HG03565 (cell line): ENCODE data around the gene SLC12A6.

Source experiments
- ATAC-seq: cut with Tn5 transposase; IDR thresholded peaks from one replicate; pipeline ENCODE4 v1.9.1; 2021; ENCODE audit warnings: mild to moderate bottlenecking, moderate library complexity; ENCODE audit not compliant: unreplicated experiment

SLC12A6 gene

DNA sequence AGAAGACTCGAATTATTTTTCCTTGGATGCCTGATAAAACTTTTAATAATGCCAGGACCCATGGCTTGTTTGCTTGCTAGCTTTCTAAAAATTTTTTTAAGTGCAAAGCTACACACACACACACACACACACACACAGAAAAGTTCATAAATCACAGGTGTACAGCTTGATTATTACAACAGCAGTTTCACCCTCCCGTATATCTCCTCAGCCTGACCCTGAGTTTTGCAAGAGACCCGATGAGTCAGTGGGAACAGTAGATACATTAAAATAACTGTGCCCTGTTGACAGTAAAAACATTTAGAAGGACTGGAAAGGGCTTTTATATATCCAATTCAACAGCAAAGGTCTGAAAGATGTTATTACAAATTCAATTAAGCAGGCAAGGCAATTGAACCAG is 66.1 kb downstream of the SLC12A6 start:
- no peak for ATAC-seq

DNA sequence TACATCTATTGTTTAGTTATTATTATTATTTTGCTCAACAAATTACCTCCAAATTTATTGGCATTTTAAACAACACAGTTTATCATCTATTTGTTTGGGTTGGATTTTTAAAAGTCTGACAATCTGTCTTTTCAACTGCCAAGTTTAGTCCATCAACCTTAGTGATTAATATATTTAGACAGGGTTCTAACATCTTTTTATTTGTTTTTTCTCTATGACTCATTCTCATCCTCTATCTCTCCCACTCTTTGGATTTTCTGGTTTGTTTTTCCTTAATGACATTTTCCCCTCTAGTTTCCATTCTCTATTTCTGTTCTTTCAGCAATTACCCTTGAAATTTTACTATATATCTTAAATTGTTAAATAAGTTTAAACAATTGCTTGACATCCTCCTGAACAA is 70.8 kb downstream of the SLC12A6 start:
- no peak for ATAC-seq

DNA sequence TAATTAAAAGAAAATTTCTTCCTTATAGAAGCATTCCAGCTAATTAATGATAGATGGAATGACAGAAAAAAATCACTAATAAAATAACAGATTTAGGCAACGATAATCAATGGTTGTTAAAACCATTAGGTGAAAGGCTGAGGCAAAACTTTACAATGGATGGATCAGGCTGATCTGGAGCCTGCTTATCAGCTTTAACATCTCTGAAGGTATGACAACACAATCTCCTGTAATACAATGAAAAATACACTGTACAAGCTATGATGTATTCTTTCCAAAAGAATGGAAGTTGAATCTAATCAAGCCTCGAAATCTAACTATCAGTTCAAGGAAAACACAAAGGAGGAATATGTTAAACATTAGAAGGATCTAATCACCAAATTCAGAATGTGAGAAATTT is 73.5 kb downstream of the SLC12A6 start:
- ATAC-seq: no peak

DNA sequence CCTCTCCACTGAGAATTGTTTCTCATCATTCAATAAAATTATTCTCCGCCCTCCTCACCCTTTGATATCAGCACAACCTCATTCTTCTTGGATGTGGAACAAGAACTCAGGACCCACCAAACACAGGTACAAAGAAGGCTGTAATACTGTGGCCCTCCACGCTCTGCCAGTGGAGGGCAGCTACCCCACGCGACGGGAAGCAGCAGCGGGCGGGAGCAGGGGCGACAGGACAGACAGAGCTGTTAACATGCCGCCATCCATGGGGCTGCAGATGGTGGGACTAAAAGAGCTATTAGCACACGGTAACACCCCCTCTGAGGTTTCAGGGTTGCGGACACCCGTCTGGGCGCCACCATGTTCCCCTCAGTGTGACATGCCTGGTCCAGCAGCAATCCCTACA is 75.2 kb downstream of the SLC12A6 start:
- no peak for ATAC-seq

DNA sequence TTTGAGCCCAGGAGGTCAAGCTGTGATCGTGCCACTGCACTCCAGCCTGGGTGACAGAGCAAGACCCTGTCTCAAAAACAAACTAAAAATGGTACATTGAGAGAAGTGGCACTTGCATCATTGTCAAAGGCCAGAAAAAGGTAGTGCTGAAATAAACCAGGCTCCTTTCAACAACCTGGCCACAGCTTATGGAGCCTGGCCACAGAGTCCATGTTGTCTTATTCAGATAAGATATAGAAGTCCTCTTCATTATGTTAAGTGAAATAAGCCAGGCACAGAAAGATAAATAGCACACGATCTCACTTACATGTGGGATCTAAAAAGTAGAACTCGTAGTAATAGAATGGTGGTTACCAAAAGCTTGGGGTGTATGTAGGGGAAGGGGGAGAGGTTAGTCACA is 78.0 kb downstream of the SLC12A6 start:
- no peak for ATAC-seq

DNA sequence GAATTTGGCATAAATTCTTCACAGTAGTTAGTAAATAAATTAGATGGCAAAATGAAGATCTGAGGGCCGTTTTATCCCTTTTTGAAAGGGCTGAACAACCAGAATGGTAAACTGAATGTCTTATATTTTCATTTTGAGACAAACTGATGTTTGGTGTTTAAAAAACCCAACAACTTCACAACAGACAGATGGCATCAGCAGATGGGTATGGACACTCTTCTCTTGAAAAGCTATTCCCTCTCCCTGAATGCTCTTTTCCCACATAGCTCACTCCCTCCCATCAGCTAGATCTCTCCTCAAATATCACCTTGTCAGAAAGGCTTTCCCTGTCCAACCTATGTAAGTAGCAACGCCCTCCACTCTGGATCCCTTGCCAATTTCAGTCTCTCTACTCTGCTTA is 79.4 kb downstream of the SLC12A6 start:
- ATAC-seq: no peak

DNA sequence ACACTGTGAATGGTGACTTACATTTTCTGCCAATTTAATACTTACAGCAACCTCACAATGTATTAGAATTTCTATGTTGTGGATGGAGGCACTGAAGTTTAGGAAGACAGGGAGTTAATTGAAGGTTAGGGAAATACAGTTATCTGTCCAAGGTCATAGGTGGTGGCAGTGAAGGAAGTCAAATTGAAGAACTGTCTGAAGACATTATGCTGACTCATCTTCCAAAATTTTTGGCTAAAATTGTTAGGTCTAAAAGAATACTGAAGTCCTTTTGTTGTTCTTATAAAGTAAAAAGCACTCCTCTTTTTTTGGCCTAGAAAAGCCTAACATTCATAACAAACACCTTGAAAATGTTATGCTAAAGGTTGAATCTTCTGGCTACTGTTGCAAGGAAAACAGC is 85.0 kb downstream of the SLC12A6 start:
- no peak for ATAC-seq

DNA sequence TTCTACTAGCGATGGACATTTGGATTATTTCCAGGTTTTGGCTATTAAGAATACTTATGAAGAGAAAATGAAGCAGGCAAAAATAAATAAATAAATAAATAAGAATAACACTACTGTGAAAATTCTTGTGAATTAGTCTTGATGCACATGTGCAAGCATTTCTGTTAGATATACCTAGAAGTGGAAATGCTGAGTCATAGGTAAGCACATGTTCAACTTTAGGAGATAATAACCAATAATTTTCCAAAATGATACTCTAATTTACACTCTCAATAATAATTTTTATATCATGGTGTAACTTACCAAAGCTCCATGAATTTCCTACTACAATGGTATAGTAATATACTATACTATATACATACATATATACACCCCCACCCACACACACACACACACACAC is 89.4 kb downstream of the SLC12A6 start:
- ATAC-seq: no peak

DNA sequence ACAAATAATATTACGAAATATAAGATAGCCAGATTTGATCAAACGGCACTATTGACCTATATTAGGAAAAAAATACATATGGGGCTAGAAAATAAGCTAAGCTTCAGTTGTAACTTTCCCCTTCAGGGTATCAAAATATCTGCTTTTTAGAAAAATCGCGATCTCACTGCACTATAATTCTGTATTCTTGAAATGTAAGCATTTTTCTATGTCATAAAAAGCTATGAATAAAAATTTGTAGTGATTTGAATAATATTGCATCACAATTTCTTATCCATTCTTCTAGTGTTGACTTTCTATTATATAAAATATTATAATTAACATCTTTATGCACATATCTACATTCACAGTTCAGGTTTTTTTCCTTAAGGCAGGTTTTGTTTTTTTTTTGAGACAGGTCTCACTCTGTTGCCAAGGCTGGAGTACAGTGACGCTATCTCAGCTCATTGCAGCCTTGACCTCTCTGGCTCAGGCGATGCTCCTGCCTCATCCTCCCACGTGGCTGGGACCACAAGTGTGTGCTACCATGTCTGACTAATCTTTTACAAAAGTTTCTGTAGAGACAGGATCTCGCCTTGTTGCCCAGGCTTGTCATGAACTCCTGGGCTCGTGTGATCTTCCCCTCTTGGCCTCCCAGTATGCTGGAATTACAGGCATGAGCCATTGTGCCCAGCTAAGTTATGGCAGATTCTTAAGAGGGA is 91.2 kb downstream of the SLC12A6 start:
- no peak for ATAC-seq

DNA sequence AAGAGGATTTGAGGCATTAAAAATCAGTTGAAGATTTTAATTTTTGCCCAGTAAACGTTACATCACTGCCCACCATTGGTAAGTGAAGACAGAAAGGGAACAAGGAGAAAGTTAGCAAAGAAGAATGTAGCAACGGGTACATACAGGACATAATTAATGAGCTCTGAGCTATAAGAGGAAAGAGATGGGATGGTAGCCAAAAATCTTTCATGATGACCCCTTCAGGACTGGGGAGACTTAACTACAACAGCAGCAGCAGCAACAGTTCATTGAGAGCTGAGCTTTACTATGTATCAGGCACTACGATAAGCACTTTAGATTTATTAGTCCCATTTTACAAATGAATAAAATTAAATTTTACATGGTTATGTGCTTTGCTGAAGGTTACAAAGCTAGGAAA is 94.4 kb downstream of the SLC12A6 start:
- no peak for ATAC-seq

DNA sequence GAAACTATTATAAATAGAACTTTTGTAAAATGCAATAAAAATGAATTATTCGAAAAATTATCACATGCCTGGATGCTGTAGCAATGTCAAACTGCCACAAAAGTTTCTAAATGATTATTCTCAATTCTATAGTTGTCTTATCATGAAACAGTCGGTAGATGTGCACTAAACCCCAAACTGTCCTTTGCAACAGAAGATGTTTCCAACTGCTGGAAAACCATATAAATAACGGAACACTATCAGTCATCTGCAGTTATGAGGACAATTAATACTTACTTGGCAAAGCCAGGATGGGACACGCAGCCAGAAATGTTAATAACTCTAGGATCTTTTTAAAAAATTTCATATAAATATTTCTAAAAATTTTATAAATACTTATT is 95.3 kb downstream of the SLC12A6 start:
- ATAC-seq: no peak

DNA sequence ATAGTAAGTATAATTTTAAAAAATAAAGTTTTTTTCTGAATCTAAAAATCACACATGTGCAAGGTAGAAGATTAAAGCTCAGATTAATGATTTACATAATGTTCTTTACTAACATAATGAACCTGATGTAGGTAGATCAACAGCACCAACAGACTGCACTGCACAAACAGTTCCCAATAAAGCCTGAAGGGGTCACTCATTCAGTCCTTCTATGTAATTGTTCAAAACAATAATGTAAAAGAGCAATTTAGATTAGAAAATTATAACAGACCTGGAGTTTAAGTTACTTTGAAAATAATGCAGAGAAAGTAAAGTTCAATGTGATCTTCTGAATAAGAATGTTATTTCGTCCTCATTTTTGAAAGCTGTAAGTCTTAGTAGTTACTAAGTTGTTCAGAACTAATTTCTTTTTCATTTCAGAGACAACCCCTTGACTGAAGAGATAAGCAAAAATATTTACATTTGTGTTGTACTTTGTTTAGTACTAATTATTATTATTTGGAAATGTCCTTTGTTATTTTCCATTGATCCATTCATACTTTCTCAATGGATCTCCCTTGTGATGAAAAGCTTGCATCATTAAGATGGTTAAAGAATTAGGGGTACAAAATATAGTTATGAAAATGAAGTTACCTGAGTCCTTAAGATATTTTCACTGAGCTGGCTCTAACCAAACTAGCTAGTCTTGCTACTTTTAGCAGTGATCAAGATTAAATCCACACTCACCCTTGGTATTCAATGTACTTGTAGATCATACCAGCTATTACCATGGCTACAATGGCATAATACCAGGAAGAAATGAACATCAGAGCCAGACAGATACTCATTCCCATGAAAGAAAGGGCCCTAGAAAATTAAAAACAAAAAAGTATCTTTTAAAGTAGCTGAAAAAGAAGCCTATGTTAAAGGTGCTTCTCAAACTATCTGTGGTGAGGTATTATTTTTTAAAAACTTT is 95.9 kb downstream of the SLC12A6 start:
- no peak for ATAC-seq

DNA sequence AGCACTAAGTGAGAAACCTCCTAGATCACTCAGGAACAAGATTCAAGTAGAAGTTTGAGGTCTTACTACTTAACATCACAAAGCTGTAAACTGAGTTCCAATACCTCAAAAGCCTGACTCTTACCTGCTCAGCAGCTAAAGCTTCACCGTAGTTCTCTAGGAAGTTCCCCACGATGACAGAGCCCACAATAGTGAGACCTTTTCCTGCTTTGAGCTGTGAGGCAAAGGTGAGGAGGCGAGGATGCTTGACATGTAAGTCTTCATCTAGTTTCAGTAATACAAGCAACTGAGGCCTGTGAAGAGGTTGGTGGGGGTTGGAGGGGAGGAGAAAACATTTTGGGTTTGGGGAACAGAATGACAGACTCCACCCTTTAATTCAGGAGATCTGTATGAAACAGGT is 97.0 kb downstream of the SLC12A6 start:
- ATAC-seq: no peak

DNA sequence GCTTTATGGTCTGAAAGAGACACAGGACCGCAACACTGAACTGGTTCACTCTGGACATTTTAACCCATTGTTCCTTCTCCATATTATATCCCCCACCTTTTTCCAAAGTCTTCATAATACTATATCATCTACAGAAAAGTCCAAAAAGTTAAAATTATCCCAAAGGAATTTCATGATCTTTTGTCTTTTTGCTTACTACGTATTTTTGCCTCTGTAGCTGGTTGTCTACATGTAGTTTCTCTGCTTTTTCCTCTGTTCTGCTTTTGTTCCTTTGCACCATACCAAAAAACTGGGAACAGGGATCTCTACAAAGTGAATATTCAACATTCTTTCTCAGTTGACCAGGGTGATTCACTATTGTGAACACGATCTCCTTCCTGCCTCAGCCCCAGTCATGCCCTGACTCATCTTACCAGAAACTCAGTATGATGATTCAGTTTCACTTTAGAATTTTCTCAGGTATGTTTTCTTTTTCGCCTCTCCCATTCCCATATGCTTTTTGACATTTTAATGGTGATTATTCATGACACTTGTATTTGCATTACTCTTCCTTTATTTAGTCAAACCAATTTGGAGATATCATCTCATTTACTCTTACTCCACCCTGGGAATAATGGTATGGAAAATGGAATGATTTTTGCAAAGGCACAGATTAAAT is 98.3 kb downstream of the SLC12A6 start:
- ATAC-seq: no peak

DNA sequence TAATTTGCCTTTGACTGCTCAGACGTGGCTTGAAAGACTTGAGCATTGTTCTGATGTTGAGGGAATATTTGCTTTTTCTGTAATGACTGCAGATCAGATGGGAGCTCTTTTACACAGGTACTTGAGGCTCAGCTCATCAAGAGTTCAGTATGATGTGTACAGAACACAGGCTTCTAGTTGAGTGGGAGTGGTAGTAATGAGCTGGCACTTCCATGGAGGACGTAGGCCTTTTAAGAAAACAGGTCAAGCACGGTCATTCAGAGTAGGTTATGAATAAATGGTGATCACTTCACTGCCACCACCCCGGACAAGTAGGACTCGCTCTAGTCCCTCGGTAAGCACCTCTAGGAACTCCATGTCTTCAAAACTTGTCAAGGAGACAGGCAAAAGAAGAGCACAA is 104.0 kb downstream of the SLC12A6 start:
- no peak for ATAC-seq

DNA sequence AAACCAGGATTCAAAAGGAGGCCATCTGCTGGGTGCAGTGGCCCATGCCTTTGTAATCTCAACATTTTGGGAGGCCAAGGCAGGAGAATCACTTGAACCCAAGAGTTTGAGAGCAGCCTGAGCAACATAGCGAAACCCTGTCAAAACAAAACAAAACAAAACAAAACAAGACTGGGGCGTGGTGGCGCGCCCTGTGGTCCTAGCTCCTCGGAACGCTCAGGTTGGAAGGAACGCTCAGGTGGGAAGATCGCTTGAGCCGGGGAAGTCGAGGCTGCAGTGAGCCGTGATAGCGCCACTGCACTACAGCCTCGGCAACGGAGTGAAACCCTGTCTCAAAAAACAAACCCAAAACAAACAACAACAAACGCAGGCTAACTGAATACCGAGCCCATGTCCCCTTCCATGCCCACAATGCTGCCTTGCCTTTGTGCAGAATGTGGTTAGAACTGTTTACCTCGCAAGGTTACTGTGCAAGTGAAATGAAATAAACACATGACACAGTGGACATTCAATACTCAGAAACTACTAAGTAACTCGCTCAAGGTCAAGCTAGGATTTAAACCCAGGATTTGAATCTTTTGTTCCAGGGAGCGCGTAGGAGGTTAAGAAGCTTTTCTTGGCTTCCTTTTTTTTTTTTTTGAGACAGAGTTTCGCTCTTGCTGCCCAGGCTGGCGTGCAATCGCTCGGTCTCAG is 113.5 kb downstream of the SLC12A6 start:
- no peak for ATAC-seq

DNA sequence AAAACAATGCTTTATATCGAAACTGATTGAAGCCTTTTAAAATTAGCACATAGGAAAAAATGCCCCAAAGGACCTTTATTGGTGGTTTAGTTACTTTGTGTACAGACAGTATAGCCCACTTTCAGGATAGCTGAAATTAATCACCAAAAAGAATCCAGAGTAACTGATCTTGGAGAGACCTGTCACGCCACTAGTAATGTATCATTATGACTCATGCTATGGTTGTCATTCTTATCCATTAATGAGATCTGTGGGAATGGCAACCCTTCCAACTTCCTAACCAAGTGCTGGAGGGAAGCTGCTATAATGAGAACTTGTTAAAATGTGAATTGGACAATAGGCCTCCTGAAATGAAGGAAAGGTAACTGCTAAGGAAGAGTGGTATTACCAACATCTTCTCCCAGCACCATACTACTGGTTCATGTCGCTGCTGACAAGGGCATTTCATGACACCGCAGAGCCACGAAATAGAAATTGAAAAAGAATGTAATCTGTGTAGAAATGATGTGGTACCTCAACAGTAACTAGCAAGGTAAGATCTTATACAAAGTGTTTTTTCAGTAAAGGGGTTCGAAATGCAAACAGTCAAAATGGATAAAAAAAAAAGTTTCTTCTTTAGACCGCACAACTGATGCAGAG is 119.9 kb downstream of the SLC12A6 start:
- ATAC-seq: no peak

DNA sequence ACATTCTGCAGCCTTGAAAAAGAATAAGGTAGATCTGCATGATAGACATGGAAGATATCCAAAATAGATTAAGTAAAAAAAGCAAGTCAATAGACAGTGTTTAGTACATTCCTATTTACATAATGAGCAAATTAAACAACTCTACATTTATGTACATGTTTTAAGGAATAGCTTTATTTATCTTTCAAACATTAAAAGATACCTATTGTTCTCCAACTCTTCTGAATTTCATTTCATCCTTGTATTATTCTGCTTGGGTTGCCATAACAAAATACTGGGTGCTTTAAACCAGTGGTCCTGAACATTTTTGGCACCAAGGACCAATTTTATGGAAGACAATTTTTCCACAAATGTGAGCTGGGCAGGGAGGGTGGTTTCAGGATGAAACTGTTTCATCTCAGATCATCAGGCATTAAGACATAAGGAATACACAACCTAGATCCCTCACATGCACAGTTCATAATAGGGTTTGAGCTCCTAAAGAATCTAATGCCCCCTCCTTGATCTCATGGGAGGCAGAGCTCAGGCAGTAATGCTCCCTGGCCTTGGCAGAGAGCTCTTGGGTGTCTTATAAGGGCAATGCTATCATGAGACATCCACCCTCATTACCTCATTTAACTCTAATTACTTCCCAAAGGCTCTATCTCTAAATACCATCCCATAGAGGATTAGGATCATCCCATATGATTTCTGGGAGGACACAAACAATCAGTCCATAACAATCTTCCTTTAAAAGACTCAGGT is 120.9 kb downstream of the SLC12A6 start:
- ATAC-seq: no peak

DNA sequence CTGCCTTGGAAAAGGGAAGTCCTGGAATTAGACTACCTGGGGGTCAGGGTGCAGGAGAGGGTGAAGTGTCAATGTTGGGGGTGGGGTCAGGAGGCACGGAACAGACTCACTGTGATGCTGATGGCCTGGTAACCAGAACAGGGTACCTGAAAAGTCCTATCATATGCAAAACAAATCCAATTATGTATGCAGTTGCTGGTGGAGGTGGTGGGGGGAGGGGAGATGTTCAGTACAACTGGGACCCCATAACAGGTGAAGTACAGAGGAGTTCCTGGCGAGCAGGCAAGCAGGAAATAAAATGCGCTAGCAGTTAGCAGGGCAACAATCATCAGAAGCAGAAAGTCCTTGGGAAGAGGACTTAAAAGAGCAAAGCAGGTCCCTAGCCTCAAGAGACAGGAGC is 123.4 kb downstream of the SLC12A6 start:
- ATAC-seq: no peak

DNA sequence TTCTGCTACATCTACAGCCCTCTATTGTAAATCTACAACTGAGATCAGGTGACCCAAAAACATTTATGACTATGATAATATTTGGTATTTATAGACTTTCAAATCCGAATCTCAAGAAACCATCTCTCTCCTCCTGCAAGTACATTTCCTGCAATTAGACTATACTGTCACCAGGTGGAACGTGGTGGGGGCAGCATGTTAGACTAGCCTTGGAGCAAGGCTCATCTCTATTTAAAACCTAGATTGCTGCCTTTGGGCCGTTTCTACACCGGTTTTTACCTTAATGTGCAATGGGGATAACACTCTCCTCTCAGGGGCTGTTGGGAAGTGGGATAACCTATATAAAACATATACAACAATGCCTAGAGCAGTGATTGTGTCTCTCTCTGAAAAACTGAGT is 123.9 kb downstream of the SLC12A6 start:
- ATAC-seq: no peak
